ENCODE results near the gene CALCB. TPM values are rescaled to one million over a fixed set of nuclear protein-coding genes. Genes with fewer than 3 reads are reported as not detected.

The CALCB gene
- total RNA-seq, 4 donors from 2014 or later = 0.34 to 0.44 (median 0.38) TPM; not detected in 1

GRCh38 chr11:15062599-15062998 is 10.8 kb upstream of the CALCB start:
- no peak for TF ChIP-seq CTCF (IDR thresholded peaks at IDR 0.05; ENCODE audit: low read depth)

DNA sequence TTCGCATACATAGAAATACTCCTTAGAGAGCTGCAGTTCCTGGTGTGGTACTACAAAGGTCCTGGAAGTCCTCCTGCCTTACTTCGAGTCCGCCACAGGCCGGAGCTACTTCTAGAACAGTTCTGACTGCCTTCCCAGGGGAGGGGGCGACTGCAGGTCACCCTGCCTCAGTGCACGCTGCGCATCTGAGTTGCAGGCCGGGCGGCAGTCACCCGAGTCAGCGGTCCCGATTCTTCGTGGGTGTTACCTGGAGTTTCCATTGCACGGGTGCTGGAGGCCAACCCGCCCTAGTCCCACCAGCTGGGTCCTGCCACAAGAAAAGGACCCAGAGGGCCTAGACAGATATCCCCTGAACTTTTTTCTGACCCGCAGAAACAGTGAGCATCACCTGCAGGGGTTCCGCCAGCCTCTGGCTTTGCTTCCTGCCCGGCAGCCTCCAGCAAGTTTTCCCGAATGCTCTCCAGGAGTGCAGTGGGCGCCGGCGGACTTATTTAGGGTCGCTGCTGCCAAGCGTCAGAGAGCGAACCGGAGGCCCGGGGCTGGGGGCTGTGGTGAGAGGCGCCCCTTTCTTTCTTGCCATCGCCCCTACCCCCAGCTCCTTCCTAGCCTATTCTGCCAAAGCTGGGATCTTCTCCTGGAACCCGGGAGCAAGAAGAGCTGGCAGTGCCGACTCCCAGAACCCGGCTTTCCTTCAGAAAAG is 1.7 kb upstream of the CALCB start:
- no peak for TF ChIP-seq CTCF (IDR thresholded peaks at IDR 0.05; ENCODE audit: low read depth)

- TF ChIP-seq CTCF (IDR thresholded peaks at IDR 0.05; ENCODE audit: low read depth) = no peak
These were observed 746 bp upstream of the CALCB start for GRCh38 chr11:15072551-15073143.

- no peak for TF ChIP-seq CTCF (IDR thresholded peaks at IDR 0.05; ENCODE audit: low read depth)
These were observed 1.1 kb downstream of the CALCB start for GRCh38 chr11:15074206-15075161.

DNA sequence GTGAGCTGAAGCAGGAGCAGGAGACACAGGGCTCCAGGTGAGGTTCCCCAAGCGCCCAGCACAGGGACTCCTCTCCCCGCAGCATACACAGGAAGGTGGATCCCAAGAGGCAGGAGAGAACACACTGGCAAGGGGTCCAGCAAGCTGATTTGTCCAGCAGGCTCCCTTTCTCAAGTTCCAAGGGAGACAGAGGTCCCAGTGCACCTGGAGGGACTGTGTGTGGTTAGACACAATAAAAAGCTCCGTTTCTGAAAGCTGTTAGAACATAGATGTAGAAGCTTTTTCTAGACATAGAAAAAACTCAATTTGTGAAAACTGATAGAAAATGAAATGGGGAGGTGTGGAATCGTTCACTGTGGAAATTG is 1.8 kb downstream of the CALCB start:
- no peak for TF ChIP-seq CTCF (IDR thresholded peaks at IDR 0.05; ENCODE audit: low read depth)

DNA sequence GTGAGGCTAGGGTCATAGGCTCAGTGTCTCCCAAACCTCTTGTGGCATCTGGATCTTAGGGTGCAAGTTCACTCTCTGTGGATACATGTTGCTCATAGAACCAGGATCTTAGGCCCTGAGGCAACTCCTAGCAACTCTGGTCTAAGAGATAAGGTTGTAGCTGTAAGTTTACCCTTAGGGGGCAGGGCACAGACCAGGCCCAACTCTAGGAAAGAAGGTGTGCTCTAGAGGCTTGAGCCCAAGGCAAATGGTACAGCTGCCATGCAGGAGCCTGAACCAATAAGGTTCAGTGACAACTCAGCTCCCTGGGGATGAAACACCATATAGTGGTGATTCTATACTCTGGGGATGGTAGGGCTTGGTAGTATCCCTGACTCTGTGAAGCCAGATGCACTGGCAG is 17.8 kb downstream of the CALCB start:
- no peak for TF ChIP-seq CTCF (IDR thresholded peaks at IDR 0.05; ENCODE audit: low read depth)

GRCh38 chr11:15091625-15092024 is 18.2 kb downstream of the CALCB start:
- TF ChIP-seq CTCF (IDR thresholded peaks at IDR 0.05; ENCODE audit: low read depth) = no peak

All from subcutaneous adipose tissue (tissue), 4 donors.